HG02623 (cell line): ENCODE results near the gene CALN1.

Experiments used
- ATAC-seq: cut with Tn5 transposase; IDR thresholded peaks from one replicate; pipeline ENCODE4 v1.9.1; 2021; ENCODE audit warnings: moderate library complexity; ENCODE audit not compliant: unreplicated experiment

Gene CALN1

DNA sequence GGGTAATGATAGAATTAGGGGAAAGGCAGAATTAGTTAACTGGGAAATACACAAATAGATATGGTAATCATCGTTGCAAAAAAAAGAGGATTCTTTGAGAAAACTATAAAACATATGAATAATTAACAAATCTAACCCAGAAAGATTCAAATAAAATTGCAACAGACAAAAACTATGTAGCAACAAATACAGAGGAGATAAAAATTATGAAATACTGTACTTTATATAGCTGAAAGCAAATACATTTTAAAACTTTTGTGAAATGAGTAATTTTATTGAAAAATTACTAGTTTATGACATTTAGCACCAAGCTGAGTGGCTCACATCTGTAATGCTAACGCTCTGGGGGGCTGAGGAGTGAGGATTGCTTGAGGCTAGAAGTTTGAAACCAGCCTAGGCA lies 356.7 kb downstream of the CALN1 start:
- ATAC-seq = no peak

DNA sequence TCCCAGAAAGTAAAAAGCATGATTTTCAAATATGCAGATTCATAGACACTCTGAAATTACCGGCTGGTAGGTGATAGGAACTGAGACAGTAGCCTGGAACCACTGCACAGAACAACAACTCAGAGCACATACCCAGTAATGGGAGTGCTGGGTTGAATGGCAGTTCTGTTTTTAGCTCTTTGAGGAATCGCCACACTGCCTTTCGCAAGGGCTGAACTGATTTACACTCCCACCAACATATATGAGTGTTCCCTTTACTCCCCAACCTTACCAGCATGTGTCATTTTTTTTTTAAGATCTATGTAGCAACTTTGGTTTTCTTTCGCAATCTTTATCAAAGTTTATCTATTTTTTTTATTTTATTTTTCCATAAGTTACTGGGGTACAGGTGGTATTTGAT lies 358.8 kb downstream of the CALN1 start:
- no peak for ATAC-seq

DNA sequence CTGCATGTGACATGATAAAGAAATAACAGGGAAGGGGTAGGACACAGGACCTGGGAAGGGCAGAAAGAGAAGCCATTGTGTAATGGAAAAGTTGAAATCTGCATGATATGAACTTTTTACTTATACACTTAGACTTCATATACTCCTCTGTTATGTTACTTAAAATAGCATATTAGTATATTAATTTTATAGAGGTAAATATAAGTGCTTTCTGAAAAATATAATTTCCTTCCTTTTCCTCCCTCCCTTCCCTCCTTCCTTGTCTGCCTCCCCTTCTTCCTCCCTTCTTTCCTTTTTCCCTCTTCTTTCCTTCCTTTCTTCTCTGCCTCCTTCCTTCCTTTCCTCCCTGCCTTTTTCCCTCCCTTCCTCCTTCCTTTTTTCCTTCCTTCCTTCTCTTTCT lies 363.7 kb downstream of the CALN1 start:
- no peak for ATAC-seq

DNA sequence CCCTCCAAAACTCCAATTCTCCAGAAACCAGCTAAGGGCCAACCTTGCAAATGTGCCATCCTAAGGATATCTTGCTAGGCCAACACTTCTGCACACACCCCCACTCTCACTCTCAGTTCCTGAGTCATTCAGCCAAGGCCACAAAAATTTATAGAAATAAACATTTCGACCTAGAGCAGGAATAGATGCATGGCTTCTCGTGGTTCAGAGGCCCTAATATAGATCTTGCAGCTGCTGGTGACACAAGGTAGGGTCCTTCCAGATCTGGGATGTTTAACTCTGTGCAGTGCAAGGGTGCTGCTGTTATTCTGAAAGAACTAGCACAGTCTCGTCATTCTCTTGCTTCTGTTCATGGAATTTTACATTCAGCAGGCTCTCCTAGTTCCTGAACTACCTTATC lies 369.3 kb downstream of the CALN1 start:
- no peak for ATAC-seq

DNA sequence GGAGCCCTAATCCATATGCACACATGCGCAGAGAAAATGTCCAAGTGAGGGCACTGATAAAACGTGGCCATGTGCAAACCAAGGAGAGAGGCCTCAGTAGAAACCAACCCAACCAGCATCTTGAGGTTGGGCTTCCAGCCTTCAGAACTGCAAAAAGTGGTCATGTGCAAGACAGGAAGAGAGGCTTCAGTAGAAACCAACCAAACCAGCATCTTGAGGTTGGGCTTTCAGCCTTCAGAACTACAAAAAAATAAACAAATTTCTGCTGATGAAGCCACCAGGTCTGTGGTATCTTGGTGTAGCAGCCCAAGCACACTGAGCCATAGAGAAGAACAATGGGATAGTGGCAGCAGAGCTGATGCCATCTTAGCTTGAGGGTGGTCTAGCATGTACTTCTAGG lies 371.5 kb downstream of the CALN1 start:
- no peak for ATAC-seq

DNA sequence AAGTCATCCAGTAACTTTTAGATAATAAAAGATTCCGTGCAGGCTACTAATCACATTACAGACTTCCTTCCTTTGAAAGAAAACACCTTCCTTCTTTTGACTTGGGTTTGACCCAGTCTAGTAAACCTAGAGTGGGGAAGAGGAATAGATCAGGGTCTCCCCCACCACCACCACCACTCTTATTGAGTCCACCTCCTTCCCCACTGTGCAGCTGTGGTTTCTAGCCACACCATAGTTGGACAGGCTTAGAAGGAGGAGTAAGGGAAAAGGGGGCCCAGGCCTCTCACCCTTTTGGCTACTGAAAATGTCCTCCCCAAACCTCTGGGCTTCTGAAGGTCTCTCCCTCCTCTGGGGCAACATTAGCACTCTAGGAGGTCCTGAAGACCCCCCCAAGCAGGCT lies 372.7 kb downstream of the CALN1 start:
- no peak for ATAC-seq

DNA sequence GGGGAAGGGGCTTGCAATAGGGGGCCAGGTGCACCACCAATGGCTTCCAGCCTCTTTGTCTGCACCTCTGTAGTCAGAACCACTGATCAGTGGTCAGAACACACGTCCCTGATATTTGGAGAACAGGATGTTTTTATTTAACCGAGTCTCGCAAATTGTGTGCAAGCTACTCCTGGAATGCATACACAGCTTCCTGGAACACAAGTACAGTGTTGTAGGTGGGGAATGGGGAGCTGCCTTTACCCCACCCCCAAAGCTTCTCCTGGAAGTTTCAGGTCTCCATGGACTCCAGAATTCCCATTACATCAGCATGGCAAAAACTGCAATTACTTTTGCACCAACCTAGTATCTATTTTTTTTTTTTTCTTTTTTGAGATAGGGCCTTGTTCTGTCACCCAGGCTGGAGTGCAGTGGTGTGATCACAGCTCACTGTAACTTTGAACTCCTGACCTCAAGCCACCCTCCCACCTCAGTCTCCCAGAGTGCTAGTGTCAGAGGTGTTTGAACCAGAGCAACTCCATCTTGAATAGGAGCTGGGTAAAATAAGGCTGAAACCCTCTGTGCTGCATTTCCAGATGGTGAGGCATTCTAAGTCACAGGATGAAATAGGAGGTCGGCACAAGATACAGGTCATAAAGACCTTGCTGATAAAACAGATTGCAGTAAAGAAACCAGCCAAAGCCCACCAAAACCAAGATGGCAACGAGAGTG lies 374.0 kb downstream of the CALN1 start:
- ATAC-seq = no peak

DNA sequence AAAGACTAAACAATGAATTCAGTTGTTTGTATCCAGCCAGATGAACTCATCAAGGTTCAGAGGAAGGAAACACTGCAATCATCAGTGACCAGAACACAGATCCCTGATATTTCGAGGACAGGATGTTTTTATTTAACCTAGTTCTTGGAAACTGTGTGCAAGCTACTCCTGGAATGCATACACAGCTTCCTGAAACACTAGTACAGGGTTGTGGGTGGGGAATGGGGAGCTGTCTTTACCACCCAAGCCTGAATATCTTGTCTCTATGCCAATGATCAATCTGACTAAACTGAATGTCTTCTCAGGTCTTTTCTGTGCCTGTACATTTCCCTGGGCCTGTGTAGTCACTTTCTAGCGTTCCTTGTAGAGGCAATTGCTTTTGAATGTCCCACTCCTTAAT lies 374.6 kb downstream of the CALN1 start:
- no peak for ATAC-seq

DNA sequence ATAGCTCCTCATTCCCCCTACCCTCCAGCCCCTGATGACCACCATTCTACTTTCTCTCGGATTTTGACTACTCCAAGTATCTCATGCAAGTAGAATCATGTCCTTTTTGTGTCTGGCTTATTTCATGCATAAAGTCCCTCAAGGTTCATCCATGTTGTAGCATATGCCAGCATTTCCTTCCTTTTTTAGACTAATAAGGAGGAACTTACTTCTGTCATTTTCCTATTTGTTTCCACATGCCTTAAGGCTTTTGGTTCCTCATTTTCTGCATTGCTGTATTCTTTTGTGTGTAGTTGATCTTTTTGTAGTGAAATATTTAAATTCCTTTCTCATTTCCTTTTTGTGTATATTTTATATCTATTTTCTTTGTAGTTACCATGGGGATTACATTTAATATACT lies 376.9 kb downstream of the CALN1 start:
- ATAC-seq = no peak

DNA sequence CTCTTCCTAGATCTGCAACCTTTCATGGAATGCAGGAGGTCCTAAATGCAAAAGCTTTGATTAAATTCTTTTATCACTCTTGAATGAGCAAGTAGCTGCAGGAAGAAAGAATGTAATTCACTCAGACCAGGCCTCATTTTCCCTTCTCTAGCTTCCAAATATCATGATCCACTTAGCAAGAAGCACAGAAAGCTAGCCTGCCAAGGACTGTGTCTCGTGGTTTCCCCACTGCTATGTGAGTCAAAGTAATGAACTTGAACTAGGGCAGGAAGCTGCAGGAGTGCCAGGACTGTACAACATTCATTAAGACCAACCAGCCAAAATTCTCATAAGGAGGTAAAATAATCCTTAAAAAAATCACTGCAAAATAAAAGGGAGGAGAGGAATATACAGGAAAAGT lies 379.2 kb downstream of the CALN1 start:
- ATAC-seq = no peak

DNA sequence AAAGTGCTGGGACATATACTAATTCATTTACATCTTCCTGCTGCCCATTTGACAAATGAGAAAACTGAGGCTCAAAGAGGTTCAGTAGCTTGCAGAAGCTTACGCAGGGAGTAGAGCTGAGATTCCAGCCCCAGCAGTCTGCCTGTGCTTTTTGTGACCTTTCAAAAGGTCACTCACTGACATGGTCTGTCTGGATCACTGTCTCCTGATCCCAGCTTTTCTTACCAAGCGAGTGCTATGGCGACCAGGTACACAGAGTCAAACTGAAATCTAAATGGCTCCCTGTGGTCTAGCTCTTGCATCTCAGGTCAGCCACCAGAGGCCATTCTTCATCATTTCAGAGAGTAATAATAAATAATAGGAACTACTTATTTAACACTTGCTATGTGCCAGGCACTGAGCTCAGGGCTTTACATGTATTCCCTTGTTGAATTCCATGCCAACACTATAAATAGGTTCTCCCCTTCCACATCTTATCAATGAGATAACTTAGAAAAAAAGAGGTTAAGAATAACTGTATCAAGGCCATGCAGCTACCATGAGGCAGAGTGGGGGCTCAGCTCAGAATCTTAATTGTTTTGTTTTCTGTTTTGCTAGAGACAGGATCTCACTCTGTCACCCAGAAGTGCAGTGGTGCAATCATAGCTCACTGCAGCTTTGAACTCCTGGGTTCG lies 381.0 kb downstream of the CALN1 start:
- ATAC-seq = no peak

DNA sequence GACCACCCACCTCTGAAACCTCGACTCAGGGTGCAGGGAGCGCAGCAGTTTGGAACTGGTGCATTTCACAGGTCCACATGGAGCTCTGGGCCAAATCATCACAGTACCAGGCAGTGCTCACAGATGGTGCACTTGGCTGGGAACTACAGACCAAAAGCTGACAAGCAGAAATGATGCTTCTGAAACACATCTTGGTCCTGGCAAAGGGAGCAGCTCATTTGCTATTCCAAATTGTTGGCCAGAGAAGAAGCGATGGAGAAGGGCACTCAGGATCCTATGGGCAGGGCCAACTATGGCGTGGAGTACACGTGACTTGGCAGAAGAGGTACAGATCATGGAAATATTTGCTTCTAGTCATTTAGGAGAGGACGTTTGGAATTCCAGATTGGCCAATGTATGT lies 383.9 kb downstream of the CALN1 start:
- no peak for ATAC-seq

DNA sequence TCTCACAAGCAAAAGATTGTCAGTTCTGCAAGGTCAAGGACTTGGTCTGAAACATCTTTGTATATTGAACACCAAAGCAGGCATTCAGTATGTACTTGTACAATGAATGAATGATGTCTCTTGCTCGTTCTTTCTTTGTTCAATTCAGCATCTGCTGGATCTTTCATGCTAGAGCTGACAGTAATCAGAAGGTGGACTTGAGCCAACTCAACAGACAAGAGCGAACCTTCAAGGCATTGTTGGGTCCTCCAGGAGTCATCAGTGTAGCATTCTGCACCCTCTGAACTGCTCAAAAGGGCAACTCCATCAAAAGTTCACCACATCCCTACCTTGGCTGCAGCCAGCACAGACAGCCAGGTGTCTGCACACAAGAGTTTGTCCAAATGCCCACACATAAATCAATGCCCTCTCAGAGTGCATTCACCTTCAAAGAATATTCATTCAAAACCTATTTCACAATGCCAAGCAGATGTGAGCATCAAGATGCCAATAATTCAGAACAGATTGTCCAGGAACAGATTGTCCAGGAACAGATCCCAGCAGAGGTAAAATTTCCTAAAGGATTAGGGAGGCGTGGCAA lies 386.7 kb downstream of the CALN1 start:
- ATAC-seq = no peak

DNA sequence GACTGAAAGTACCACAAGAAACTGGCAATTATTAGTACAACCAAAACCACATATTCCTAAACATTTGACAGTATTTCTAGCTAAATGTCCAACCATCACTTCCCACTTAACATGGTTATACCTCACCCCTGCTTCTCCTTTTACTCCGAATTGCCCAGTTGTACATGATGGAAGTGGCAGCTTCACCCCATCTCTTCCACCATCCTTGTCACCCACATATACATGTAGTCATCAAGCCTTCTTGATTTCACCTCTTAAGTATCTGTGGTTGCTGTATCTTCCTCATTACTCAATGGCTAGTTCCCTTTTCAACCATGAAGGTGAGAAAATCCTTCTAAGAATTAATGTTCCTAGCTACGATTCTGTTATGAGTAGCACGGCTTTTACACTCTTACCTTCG lies 388.2 kb downstream of the CALN1 start:
- no peak for ATAC-seq

DNA sequence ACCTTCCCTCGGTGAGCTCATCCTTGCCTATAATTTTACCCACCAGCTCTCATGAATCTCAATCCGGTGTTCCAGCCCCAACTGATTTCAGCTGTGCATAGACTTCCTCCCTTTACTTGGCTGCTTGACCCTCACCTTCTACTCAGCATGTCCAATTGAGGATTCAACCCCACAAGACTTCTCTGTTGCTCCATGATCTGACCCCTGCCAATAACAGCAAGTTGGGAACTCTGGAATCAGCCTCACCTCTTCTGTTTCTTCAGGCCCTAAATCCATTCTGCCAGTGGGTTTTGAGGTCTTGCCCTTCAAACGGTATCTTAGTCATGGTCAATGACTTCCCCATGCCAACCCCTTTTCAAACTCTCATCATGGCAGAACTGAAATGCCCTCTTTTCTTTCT lies 390.4 kb downstream of the CALN1 start:
- no peak for ATAC-seq

DNA sequence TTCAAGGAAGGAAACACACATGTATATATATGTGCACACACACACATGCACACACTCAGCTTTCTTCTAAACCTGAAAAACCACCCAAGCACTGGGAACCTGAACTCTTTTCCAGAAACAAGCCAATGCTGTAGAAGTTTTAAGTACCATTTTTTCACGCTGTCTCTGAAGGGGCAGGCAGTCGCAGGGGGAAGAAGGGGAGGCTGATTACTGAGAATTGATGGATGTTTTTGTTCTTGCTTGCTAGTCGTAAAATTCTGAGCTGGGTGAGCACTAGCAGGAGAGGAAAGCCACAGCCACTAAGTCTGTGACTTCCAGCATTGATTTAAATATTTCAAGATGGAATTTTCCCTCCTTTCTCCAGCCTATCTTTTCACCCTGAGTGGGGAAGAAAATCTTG lies 391.8 kb downstream of the CALN1 start:
- no peak for ATAC-seq

DNA sequence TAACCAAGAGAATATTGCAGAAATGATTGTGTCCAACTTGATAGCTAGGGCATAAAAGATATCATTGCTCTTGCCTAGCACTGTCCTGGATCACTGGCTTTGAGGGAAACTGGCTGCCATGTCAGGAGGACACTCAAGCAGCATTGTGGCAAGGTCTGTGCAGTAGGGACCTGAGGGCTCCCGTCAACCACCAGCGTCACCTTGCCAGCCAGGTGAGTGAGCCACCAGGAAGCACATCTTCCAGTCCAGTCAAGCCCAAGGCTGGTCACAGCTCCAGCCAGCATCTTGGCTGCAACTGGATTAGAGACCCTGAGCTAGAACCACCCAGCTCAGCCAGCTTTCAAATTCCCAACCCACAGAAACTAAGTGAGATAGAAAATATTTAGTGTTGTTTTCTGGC lies 392.7 kb downstream of the CALN1 start:
- ATAC-seq = no peak

DNA sequence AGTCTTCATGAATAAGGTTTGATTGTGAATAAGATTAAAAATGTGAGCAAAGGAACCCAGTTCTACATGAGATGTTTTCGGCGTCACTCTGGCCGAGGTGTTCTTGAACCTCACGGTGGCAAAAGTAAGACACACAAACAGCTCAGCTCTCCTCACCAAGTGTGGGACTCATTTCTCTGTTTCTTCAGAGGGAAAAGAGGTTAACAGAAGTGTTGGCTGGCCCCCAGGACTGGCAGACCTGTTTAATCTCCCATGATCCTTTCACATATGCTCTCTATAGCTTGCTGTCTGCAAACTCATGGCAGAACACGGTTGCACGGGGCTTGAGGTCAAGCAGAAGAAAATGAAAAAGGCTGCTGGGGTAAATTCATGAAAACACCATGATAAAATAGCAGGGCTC lies 394.4 kb downstream of the CALN1 start:
- no peak for ATAC-seq

DNA sequence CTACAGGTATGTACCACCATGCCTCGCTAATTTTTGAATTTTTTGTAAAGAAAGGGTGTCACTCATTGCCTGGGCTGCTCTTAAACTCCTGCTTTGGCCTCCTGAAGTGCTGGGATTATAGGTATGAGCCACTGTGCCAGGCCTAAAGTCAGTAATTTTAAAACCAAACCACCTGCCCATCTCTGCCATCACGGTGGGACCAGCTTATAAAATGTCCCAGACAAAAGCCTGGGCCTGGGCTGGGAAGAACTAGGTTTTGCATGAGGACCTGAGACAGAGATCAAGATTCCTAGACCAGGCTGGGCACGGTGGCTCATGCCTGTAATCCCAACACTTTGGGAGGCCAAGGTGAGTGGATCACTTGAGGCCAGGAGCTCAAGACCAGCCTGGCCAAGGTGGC lies 395.6 kb downstream of the CALN1 start:
- ATAC-seq = no peak

DNA sequence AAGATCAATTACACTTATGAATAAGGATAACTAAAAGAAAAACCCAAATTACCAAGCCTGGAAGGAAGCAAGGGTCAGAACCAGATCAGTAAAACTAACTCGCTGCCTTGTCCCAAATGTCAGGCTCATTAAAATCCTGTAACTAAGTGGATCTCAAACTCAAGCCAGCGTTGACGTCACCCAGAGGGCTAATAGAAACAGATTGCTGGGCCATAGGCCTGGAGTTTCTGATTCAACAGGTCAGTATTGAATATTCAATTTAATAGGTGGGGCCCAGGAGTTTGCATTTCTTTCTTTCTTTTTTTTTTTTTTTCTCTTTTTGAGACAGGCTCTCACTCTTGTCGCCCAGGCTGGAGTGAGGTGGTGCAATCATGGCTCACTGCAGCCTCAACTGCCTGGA lies 397.0 kb downstream of the CALN1 start:
- no peak for ATAC-seq

DNA sequence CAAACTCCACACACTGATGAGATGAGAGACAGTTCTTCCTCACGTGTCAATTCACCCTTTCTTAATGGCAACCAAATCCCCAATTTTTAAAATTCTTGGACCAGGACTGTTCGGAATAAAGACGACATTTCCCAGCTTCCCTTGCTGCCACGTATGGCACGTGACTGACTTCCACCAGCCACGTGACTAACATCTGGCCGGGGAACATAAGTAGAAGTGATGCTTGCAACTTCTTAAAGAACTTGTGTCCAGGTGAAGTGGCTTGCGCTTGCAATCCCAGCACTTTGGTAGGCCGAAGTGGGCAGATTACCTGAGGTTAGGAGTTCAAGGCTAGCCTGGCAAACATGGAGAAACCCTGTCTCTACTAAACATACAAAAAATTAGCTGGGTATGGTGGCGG lies 405.1 kb downstream of the CALN1 start:
- no peak for ATAC-seq

DNA sequence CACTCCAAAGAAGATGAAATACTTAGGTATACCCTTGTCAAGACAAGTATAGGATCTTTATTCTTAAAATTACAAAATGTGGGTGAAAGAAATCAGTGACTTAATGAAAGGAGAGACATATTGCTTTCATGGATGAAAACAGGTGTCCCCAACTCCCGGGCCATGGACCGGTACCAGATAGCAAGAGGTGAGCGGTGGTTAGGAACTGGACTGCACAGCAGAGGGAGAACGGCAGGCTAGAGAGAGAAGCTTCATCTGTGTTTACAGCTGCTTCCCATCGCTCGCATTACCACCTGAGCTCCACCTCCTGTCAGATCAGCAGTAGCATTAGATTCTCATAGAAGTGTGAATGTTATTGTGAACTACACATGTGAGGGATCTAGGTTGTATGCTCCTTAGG lies 408.9 kb downstream of the CALN1 start:
- ATAC-seq = no peak

DNA sequence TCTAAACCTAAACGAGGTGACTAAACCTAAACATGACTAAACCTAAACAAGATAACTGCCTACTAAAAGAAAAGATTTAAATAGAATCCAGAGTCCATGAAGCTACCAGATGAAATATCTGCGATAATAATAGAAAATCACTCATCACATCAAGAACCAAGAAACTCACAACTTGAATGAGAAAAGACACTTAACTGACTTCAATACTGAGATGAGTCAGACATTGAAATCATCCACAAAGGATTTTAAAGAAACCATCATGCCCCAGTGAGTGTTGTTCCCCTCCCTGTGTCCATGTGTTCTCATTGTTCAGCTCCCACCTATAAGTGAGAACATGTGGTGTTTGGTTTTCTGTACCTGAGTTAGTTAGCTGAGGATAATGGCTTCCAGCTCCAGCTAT lies 416.0 kb downstream of the CALN1 start:
- ATAC-seq = no peak
